K562 (cell line): ENCODE measurements around the gene SENP1. TPM values are rescaled to one million over a fixed set of nuclear protein-coding genes. Genes with fewer than 3 reads are reported as not detected.
A peak's percentile ranks its signal among the peaks of the same experiment; 100 is the strongest.

Experiments used
- DACH1 ChIP-seq: fragments of 450-650 bp; IDR thresholded peaks from 2 replicates; pipeline ENCODE4 v1.6.1; 2018; ENCODE audit not compliant: partially characterized antibody
- RERE ChIP-seq: sonication (generic); formaldehyde crosslinking; IDR thresholded peaks from 2 replicates; pipeline ENCODE4 v1.8.0; 2023; ENCODE audit warnings: missing genetic modification reagents, mild to moderate bottlenecking, borderline replicate concordance
- SIN3A ChIP-seq, 2 experiments: fragments of 150-350 bp in 1 of 2; IDR thresholded peaks; 2 replicates each; pipeline ENCODE4 v1.6.1; 2011 to 2016; ENCODE audit warnings: borderline replicate concordance in 2 of 2, low read depth in 2 of 2, low read length in 2 of 2, mild to moderate bottlenecking in 2 of 2, moderate library complexity in 2 of 2; ENCODE audit not compliant: control insufficient read depth in 1 of 2
- SUPT5H ChIP-seq: fragments of 450-650 bp; IDR thresholded peaks from 2 replicates; pipeline ENCODE4 v1.6.1; 2016
- VEZF1 ChIP-seq: fragments of 200-800 bp; sonication (Bioruptor generic); IDR thresholded peaks from 2 replicates; pipeline ENCODE4 v1.6.1; 2017; ENCODE audit warnings: missing genetic modification characterization, missing compliant biosample characterization
- ZFP36 ChIP-seq: fragments of 150-350 bp; IDR thresholded peaks from 2 replicates; pipeline ENCODE4 v1.6.1; 2018; ENCODE audit warnings: low read length, low read depth; ENCODE audit not compliant: partially characterized antibody
- polyA plus RNA-seq, 8 experiments: library from polyadenylated mRNA; depleted of rRNA in 4 of 8; stranded (reverse) in 5 of 8; unstranded in 3 of 8; fragments of >200 nt; fragmentation: Nextera tagmentation in 2 of 8; fragmentation: Illumina TruSeq in 1 of 8; extraction: Ambion mirVana in 2 of 8; extraction: Trizol in 1 of 8; gene quantifications; 2 replicates each; pipeline versions ENCODE4 v1.2.1 to v1.2.3, GENCODE V29; 2011 to 2014; ENCODE audit warnings: inconsistent platforms in 1 of 8, missing spikeins in 1 of 8
- total RNA-seq, 7 experiments: library from RNA; depleted of rRNA in 6 of 7; stranded (reverse); fragments of >200 nt in 6 of 7; fragmentation: Illumina TruSeq in 2 of 7; extraction: Trizol in 2 of 7; gene quantifications; 2 replicates each; pipeline versions ENCODE4 v1.2.1 to v1.2.3, GENCODE V29; 2011 to 2021; ENCODE audit warnings: low replicate concordance in 1 of 7

The SENP1 gene
- total and polyA plus RNA-seq, 9 of the 15 experiments (the other 6 are each of a cell fraction or from before 2014, with no cell fraction given): 15.5 to 59.0 (median 36.3) TPM

GRCh38 chr12:48119078-48119833, 13.4 kb upstream of the SENP1 start, which contains the start of gene PFKM (continued):
- 0 out of 2 replicates have a peak, but pooled peaks have one; percentile 31 for TF ChIP-seq RERE (CRISPR knock-in tag)
- TF ChIP-seq DACH1: no peak
- peak; percentile 55; the same call in 1 of the 2 replicates for TF ChIP-seq SUPT5H
- peak; percentile 92 for TF ChIP-seq VEZF1 (CRISPR knock-in tag)
- peak; percentile 27 for TF ChIP-seq ZFP36
- no peak for TF ChIP-seq SIN3A (IDR thresholded peaks at IDR 0.05; ENCODE audit: borderline replicate concordance in 2 of 2, control insufficient read depth in 1 of 2, low read depth in 2 of 2, low read length in 2 of 2)
- TF ChIP-seq, all 486 proteins: peak for 62
